NCI-H2227 (cell line): ENCODE results near the gene LRIT2.
"Not testable (repeated sequence)": the region's sequence is repeated elsewhere in the genome, so short reads cannot be mapped to it uniquely, and the experiment has no call there.

ENCODE experiments used
- DNase-seq: peaks from one replicate; lab custom pipeline; 2025; ENCODE audit not compliant: unreplicated experiment; lab: John Stamatoyannopoulos, UW

Gene LRIT2

GRCh38 chr10:84185526-84186175, 39.7 kb downstream of the LRIT2 start:
- no peak for DNase-seq

GRCh38 chr10:84184517-84184916, 40.8 kb downstream of the LRIT2 start:
- DNase-seq: no peak

- no peak for DNase-seq
Observed at GRCh38 chr10:84181631-84182030, 43.7 kb downstream of the LRIT2 start.

GRCh38 chr10:84180386-84180785, 45.0 kb downstream of the LRIT2 start:
- DNase-seq: not testable (repeated sequence)

GRCh38 chr10:84179059-84179710, 46.2 kb downstream of the LRIT2 start:
- DNase-seq: peak; percentile 38

- DNase-seq: no peak
Observed at GRCh38 chr10:84178160-84178609, 47.2 kb downstream of the LRIT2 start.

- no peak for DNase-seq
Observed at GRCh38 chr10:84177541-84178141, 47.7 kb downstream of the LRIT2 start.

GRCh38 chr10:84176836-84177474, 48.4 kb downstream of the LRIT2 start:
- DNase-seq: no peak

GRCh38 chr10:84176351-84176750, 49.0 kb downstream of the LRIT2 start:
- DNase-seq: no peak

- DNase-seq: no peak
Observed at GRCh38 chr10:84175436-84175835, 49.9 kb downstream of the LRIT2 start.

- DNase-seq: no peak
Observed at GRCh38 chr10:84173501-84173929, 51.8 kb downstream of the LRIT2 start, which contains the start of gene GPR15LG. Gene GPR15LG (plus strand): TSS chr10:84173801. CDS start chr10:84173852, 51 bp downstream.

GRCh38 chr10:84172467-84173356, 52.6 kb downstream of the LRIT2 start:
- DNase-seq: no peak

- not testable (repeated sequence) for DNase-seq
Observed at GRCh38 chr10:84171700-84172466, 53.5 kb downstream of the LRIT2 start.

- DNase-seq: not testable (repeated sequence)
Observed at GRCh38 chr10:84171237-84171636, 54.1 kb downstream of the LRIT2 start.
